ENCODE measurements around the gene OR2M7. TPM values are rescaled to one million over a fixed set of nuclear protein-coding genes. Genes with fewer than 3 reads are reported as not detected.
"Not testable (repeated sequence)": the region's sequence is repeated elsewhere in the genome, so short reads cannot be mapped to it uniquely, and the experiment has no call there.

The OR2M7 gene, protein sequence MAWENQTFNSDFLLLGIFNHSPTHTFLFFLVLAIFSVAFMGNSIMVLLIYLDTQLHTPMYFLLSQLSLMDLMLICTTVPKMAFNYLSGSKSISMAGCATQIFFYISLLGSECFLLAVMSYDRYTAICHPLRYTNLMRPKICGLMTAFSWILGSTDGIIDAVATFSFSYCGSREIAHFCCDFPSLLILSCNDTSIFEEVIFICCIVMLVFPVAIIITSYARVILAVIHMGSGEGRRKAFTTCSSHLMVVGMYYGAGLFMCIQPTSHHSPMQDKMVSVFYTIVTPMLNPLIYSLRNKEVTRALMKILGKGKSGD
- polyA plus RNA-seq (ENCODE audit: insufficient read length): not detected

GRCh38 chr1:248324468-248324867, at the start of gene OR2M7:
OR2M7 (minus strand) TSS chr1:248324568; CDS start chr1:248324568, 0 bp downstream.
- DNase-seq (ENCODE audit: low read depth): no peak

- DNase-seq (ENCODE audit: low read depth): no peak
These were observed 49.4 kb upstream of the OR2M7 start for GRCh38 chr1:248373761-248374160.

DNA sequence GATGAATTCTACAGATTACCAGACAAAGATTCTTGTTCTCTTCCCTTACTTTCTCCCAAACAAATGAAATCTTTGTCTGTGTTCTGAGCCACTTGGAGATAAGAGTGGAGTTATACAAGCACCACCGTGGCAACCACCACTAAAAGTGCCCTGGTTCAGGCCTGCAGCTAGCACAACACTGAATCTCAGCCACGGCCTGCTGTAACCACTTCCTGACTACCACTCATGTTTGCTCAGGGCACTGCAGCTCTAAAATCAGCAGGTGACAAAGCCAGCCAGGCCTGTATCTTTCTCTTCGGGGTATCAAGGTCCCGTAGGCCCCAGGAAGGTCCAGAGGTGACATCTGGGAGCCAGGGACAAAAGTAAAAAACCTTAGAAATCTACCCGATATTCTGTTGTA, 48.0 kb upstream of the OR2M7 start:
- DNase-seq (ENCODE audit: low read depth): no peak

DNA sequence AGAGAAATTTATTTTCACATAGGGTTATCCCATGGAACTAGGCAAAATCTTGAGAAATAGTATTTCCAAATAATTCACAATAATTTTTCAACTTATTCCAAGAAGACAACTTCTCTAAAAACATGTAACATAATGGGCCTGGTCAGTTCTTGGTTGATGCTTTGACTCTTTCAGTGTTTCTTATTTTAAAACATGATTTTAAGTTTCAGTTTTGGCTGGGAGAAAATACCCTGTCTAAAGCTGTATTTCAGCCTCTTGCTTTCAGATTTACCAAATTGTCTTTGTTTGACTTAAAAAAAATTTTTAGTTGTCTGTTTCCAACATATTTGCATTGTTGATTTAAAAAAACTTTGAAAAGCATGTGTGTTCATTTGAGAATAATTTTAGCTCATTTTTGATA, 42.2 kb upstream of the OR2M7 start:
- no peak for DNase-seq (ENCODE audit: low read depth)

DNA sequence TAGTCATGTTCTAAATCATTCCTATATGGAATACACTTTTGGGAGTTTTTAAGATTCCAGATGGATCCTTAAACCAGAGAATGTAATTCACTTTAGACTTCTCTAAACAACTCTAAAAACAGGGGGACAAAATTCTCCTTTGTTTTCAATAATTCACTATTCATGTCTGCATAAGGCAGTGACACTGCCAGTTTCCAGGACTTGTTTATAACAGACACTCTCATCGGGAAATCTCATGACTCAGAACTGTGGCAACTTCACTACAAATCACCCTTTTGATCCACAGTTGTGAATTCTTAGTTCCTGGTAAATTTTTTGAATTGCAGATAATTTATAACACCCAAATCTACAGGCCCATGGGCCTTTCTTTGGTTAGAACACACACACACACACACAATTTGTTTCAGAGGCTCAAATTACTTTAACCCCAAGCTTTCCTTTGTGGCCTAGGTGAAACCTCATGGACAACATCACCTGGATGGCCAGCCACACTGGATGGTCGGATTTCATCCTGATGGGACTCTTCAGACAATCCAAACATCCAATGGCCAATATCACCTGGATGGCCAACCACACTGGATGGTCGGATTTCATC, 36.9 kb upstream of the OR2M7 start, which contains the start of gene OR2T4:
Gene OR2T4, plus strand, starts transcription at position 545 of the 595 bp plus-strand sequence. Its CDS starts 0 bp downstream, at position 545.
- DNase-seq (ENCODE audit: low read depth): no peak

DNA sequence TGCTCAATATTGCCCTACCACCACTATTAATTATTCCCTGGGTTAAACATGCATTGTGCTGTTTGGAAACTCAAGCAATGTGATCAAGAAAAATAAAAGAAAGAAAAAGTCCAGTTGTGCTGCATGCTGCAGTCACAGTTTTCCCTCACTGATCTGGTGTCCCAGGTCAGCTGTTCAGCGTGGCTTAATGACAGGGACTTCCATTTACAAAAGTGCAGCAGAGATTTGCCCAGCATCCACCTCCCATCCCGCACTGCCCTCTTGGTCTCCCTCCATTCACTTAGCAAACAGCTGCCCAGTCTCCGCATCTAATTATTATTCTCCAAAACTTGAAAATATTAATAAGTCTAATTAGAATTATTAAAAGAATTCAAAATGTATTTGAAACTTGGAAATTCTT, 35.0 kb upstream of the OR2M7 start:
- DNase-seq (ENCODE audit: low read depth): no peak

- no peak for DNase-seq (ENCODE audit: low read depth)
These were observed 24.1 kb upstream of the OR2M7 start, which contains the start of gene OR14C36 for GRCh38 chr1:248348475-248348874. OR14C36 (plus strand) TSS chr1:248348775; CDS start chr1:248348775, 0 bp downstream.

- DNase-seq (ENCODE audit: low read depth): no peak
These were observed 19.1 kb upstream of the OR2M7 start for GRCh38 chr1:248343451-248343850.

- DNase-seq (ENCODE audit: low read depth): no peak
These were observed 7.6 kb downstream of the OR2M7 start for GRCh38 chr1:248316796-248317195.

DNA sequence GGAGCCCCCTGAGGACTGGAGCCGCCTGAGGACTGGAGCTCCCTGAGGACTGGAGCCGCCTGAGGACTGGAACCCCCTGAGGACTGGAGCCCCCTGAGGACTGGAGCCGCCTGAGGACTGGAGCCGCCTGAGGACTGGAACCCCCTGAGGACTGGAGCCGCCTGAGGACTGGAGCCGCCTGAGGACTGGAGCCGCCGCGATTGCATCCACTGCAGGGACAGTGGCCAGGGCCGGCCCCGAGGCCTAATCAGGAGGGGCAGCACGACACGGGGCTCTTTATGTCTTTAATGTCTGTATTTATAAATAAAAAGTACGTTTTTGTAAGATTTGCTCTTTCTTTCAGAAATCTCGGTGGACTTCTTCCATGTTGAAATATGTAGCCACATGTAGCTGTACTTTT, 17.6 kb downstream of the OR2M7 start:
- not testable (repeated sequence) for DNase-seq (ENCODE audit: low read depth)

GRCh38 chr1:248306103-248306502, 18.3 kb downstream of the OR2M7 start:
- DNase-seq (ENCODE audit: low read depth): no peak

- DNase-seq (ENCODE audit: low read depth): not testable (repeated sequence)
These were observed 18.7 kb downstream of the OR2M7 start for GRCh38 chr1:248305672-248306071.

DNA sequence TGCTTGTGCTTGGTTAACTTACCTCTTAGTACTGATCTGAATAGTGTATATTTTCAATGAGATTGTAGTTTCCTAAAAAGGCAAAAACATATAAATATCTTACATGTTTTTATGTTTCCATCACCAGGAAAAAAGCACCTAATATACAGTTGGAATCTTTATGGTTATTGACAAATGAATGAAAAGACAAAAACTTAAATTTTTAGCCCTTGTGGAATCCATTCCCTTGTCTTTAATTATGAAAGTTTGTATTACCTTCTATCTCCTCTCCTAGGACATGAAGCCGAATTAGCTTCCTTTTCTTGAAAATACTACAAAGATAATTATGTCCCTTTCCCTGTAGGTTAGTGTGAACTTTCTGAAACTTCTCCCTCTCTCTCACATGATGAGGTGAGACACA, 21.0 kb downstream of the OR2M7 start, which contains the start of gene OR2T12:
Gene OR2T12, minus strand, starts transcription at position 101 of the 400 bp plus-strand sequence. CDS start 7,846 bp downstream, outside the sequence.
- no peak for DNase-seq (ENCODE audit: low read depth)

DNA sequence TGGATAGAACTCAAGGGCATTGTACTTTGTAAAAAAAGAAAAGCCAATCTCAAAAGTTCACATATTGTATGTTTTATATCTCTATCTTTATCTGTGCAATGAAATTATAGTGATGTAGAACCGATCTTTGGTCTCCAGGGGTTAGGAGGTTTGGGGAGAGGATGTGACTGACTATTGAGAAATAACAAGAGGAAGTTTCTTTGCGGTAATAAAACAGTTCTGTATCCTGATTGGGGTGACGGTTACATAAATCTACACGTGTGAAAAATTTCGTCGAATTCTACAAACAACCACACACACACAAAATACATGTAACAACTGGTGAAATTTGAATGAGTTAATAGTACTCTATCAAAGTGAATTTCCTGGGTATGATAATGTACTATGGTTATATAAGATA, 36.0 kb downstream of the OR2M7 start:
- DNase-seq (ENCODE audit: low read depth): no peak

DNA sequence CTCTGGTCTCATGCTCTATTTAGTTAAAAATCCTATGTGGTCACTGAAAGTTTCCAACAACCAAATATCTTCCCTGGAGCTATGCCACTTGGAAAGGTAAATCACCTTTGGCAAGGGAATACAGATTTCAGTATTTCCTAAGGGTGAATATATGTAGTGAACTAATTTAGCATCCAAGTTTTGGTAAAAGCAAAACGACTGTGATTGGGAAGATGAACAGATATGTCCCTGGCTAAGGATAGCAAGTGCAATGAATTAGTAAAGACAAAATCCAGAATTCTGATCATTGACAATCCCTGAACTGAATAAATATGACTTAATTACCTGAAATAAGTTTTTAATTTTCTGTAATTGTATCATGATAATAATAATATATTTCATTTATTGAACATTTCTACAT, 46.5 kb downstream of the OR2M7 start, which contains the start of gene OR2T33:
Gene OR2T33, minus strand, starts transcription at position 101 of the 400 bp plus-strand sequence. CDS start 4,162 bp downstream, outside the sequence.
- DNase-seq (ENCODE audit: low read depth): no peak

Other genes starting within 250 kb of the OR2M7 start
- not detected for gene OR2L13, start 229.4 kb downstream of the OR2M7 start, polyA plus RNA-seq (ENCODE audit: insufficient read length)
- gene OR2M5, start 179.4 kb downstream of the OR2M7 start, polyA plus RNA-seq (ENCODE audit: insufficient read length): not detected
- not detected for gene OR2M2, start 149.7 kb downstream of the OR2M7 start, polyA plus RNA-seq (ENCODE audit: insufficient read length)
- 0.01 TPM for gene OR2M3, start 127.3 kb downstream of the OR2M7 start, polyA plus RNA-seq (ENCODE audit: insufficient read length)
- 0.05 TPM for gene OR2M4, start 93.2 kb downstream of the OR2M7 start, polyA plus RNA-seq (ENCODE audit: insufficient read length)
- not detected for gene OR2T33, start 46.6 kb downstream of the OR2M7 start, polyA plus RNA-seq (ENCODE audit: insufficient read length)
- gene OR2T12, start 21.1 kb downstream of the OR2M7 start, polyA plus RNA-seq (ENCODE audit: insufficient read length): not detected
- not detected for gene OR14C36, start 24.2 kb upstream of the OR2M7 start, polyA plus RNA-seq (ENCODE audit: insufficient read length)
- not detected for gene OR2T4, start 37.1 kb upstream of the OR2M7 start, polyA plus RNA-seq (ENCODE audit: insufficient read length)
- gene OR2T6, start 51.2 kb upstream of the OR2M7 start, polyA plus RNA-seq (ENCODE audit: insufficient read length): not detected
- not detected for gene OR2T1, start 78.5 kb upstream of the OR2M7 start, polyA plus RNA-seq (ENCODE audit: insufficient read length)
- gene OR2T2, start 121.1 kb upstream of the OR2M7 start, polyA plus RNA-seq (ENCODE audit: insufficient read length): not detected
- gene OR2T3, start 148.8 kb upstream of the OR2M7 start, polyA plus RNA-seq (ENCODE audit: insufficient read length): not detected
- gene OR2T5, start 164.0 kb upstream of the OR2M7 start, polyA plus RNA-seq (ENCODE audit: insufficient read length): not detected
- not detected for gene OR2G6, start 183.5 kb upstream of the OR2M7 start, polyA plus RNA-seq (ENCODE audit: insufficient read length)
- gene OR2T29, start 238.2 kb upstream of the OR2M7 start, polyA plus RNA-seq (ENCODE audit: insufficient read length): not detected